Uterus (tissue), 2 donors: ENCODE data around the gene SLC25A21.

Source experiments
- POLR2A ChIP-seq, 2 donors: fragments of 450-650 bp; IDR thresholded peaks; one replicate each; pipeline ENCODE4 v1.6.1; 2016; ENCODE audit warnings: antibody characterized with exemption in 2 of 2, mild to moderate bottlenecking in 1 of 2, moderate library complexity in 1 of 2
- TF ChIP-seq, protein P1 (sequence below), 4 experiments: fragments of 200-600 bp in 2 of 4; fragments of 450-650 bp in 2 of 4; sonication (generic) in 2 of 4; IDR thresholded peaks; one replicate each; pipeline ENCODE4 v1.5.1; 2016 to 2019; ENCODE audit warnings: antibody characterized with exemption in 4 of 4, mild to moderate bottlenecking in 2 of 4, moderate library complexity in 1 of 4

DNA sequence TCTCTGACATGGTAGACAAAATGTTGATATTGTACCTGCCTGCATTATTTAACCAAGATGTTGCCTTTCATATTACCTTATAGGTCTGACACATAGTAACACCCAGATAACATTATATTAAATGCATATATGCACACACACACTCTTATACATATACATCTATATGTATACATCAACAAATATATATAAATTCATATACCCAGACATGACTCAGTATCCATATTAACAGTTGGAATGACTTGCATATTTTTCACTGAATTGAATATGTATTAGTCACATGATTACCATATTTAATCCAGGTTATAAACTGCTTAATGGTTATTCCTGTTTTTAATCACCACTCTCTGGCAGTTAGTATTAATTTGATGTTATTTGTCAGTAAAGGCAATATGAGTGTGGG lies 425.5 kb downstream of the SLC25A21 start:
- no peak for TF ChIP-seq POLR2A (IDR thresholded peaks at IDR 0.05)
- TF ChIP-seq, protein P1, sequence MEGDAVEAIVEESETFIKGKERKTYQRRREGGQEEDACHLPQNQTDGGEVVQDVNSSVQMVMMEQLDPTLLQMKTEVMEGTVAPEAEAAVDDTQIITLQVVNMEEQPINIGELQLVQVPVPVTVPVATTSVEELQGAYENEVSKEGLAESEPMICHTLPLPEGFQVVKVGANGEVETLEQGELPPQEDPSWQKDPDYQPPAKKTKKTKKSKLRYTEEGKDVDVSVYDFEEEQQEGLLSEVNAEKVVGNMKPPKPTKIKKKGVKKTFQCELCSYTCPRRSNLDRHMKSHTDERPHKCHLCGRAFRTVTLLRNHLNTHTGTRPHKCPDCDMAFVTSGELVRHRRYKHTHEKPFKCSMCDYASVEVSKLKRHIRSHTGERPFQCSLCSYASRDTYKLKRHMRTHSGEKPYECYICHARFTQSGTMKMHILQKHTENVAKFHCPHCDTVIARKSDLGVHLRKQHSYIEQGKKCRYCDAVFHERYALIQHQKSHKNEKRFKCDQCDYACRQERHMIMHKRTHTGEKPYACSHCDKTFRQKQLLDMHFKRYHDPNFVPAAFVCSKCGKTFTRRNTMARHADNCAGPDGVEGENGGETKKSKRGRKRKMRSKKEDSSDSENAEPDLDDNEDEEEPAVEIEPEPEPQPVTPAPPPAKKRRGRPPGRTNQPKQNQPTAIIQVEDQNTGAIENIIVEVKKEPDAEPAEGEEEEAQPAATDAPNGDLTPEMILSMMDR (IDR thresholded peaks at IDR 0.05) = no peak
